ENCODE data around the gene INPP5E.

INPP5E gene

GRCh38 chr9:136383436-136383835 lies 56.2 kb downstream of the INPP5E start:
- no peak for DNase-seq

GRCh38 chr9:136381966-136382513 lies 57.6 kb downstream of the INPP5E start:
- no peak for DNase-seq

- no peak for DNase-seq
These were observed 58.3 kb downstream of the INPP5E start for GRCh38 chr9:136381311-136381710.

- no peak for DNase-seq
These were observed 59.3 kb downstream of the INPP5E start for GRCh38 chr9:136380381-136380780.

- DNase-seq = no peak
These were observed 59.8 kb downstream of the INPP5E start for GRCh38 chr9:136379891-136380290.

- no peak for DNase-seq
These were observed 60.2 kb downstream of the INPP5E start for GRCh38 chr9:136379401-136379800.

GRCh38 chr9:136379003-136379287 lies 60.7 kb downstream of the INPP5E start:
- DNase-seq = no peak

Data from effector CD4-positive, alpha-beta T cell (primary cell).